ENCODE measurements around the gene APEH.
"Not testable (repeated sequence)": the region's sequence is repeated elsewhere in the genome, so short reads cannot be mapped to it uniquely, and the experiment has no call there.

GRCh38 chr3:49685103-49685502 is 11.0 kb downstream of the APEH start:
- not testable (repeated sequence) for TF ChIP-seq CTCF (IDR thresholded peaks at IDR 0.05 in 2 of 3, conservative IDR thresholded peaks at IDR 0.05 in 1 of 3; ENCODE audit: borderline replicate concordance in 1 of 3, insufficient read depth in 1 of 3, low read depth in 2 of 3, low read length in 2 of 3); POLR2AphosphoS5 (IDR thresholded peaks at IDR 0.05; ENCODE audit: low read depth, low read length); ZBTB33 (IDR thresholded peaks at IDR 0.05; ENCODE audit: extremely low read depth, insufficient replicate concordance, low read length); EZH2phosphoT487 (IDR thresholded peaks at IDR 0.05; ENCODE audit: borderline replicate concordance); POLR2A (IDR thresholded peaks at IDR 0.05; ENCODE audit: borderline replicate concordance, extremely low read depth, insufficient read depth, insufficient read length); FOSL1 (IDR thresholded peaks at IDR 0.05; ENCODE audit: low read depth)

Data from HCT116 (cell line).